ENCODE measurements around the gene STAT3. TPM values are rescaled to one million over a fixed set of nuclear protein-coding genes. Genes with fewer than 3 reads are reported as not detected.

Gene STAT3
- polyA plus RNA-seq, 2 of the 4 experiments (the other 2 are of a cell fraction) = 72.8 to 97.8 TPM

GRCh38 chr17:42411905-42412679, 23.9 kb upstream of the STAT3 start:
- Histone ChIP-seq H3K9me3 (no peaks in the 10 kb centered on the region), H3K4me1 (peaks cover 75% of the 10 kb centered on the region), H3K4me3 (no peak overlapping the region), H3K27ac (peak overlapping the region in 1 of 2 experiments; percentile 84; a peak in 4 of 6 replicates), H3K4me2 (peak overlapping the region; percentile 2; the same call in 1 of the 3 replicates)
- FAIRE-seq = no peak
- TF ChIP-seq EP300 (IDR thresholded peaks at IDR 0.05) (no peak), ATOH8 (CRISPR knock-in tag; IDR thresholded peaks at IDR 0.05; ENCODE audit: low read depth) (no peak), HOXA7 (CRISPR knock-in tag; IDR thresholded peaks at IDR 0.05) (no peak), FOSL2 (IDR thresholded peaks at IDR 0.05) (no peak), FOSL2 (CRISPR knock-in tag; IDR thresholded peaks at IDR 0.05) (no peak), CBX2 (IDR thresholded peaks at IDR 0.05; ENCODE audit: borderline replicate concordance, low read depth) (no peak), HES2 (IDR thresholded peaks at IDR 0.05) (no peak), ESRRA (IDR thresholded peaks at IDR 0.05; ENCODE audit: borderline replicate concordance, low read length) (no peak)
- DNase-seq (ENCODE audit: low read depth in 1 of 2, low spot score in 1 of 2) = no peak
- WGBS (ENCODE audit: missing lambda C conversion rate) = 83% methylated on average over 11 of the region's 11 CpGs
- ATAC-seq = no peak
- ChIA-PET POLR2A (interaction anchor here (1.2 to 2.7 kb wide), 2 partner anchors 11 kb away, joined by 8 to 32 read pairs; partner anchors contain the start of gene CAVIN1), CTCF (interaction anchor here (0.7 to 33.2 kb wide), 10 partner anchors 9 to 119 kb away, joined by 3 to 1360 read pairs (median 8); partner anchors contain the start of genes CAVIN1 and STAT3)

- Histone ChIP-seq H3K4me2 (peak overlapping the region; percentile 20; the same call in 2 of the 3 replicates), H3K27ac (peak overlapping the region; percentile 18 to 84; a peak in 5 of 6 replicates), H3K4me3 (no peak overlapping the region), H3K4me1 (peaks cover 80% of the 10 kb centered on the region), H3K9me3 (no peaks in the 10 kb centered on the region)
- ATAC-seq (no peak), FAIRE-seq (no peak), DNase-seq (ENCODE audit: low read depth in 1 of 2, low spot score in 1 of 2) (no peak)
- ChIA-PET POLR2A (interaction anchor here (1.2 kb wide), 1 partner anchor 11 kb away, joined by 8 read pairs; the partner anchor contains the start of gene CAVIN1), CTCF (interaction anchor here (0.7 to 33.2 kb wide), 8 partner anchors 8 to 120 kb away, joined by 3 to 1360 read pairs (median 14); partner anchors contain the start of genes CAVIN1 and STAT3)
- 80% methylated on average over 4 of the region's 4 CpGs for WGBS (ENCODE audit: missing lambda C conversion rate)
- TF ChIP-seq RCOR1 (IDR thresholded peaks at IDR 0.05; ENCODE audit: low read depth, low read length) (no peak), ZFP36 (IDR thresholded peaks at IDR 0.05; ENCODE audit: borderline replicate concordance, partially characterized antibody) (no peak), ELK1 (IDR thresholded peaks at IDR 0.05; ENCODE audit: low read depth, low read length) (no peak), MAFK (IDR thresholded peaks at IDR 0.05; ENCODE audit: partially characterized antibody) (no peak)
These were observed 23.1 kb upstream of the STAT3 start for GRCh38 chr17:42411361-42411760.

GRCh38 chr17:42410319-42410685, 22.1 kb upstream of the STAT3 start:
- TF ChIP-seq RARB (CRISPR knock-in tag; IDR thresholded peaks at IDR 0.05) (no peak), ATOH8 (CRISPR knock-in tag; IDR thresholded peaks at IDR 0.05; ENCODE audit: low read depth) (no peak), TP53 (CRISPR knock-in tag; IDR thresholded peaks at IDR 0.05) (no peak), NR3C1 (IDR thresholded peaks at IDR 0.05) (no peak), REST (IDR thresholded peaks at IDR 0.05) (no peak), HOXB13 (CRISPR knock-in tag; IDR thresholded peaks at IDR 0.05; ENCODE audit: low read depth) (no peak)
- POLR2A ChIA-PET = interaction anchor here (1.3 to 2.1 kb wide), 5 partner anchors 11 to 126 kb away, joined by 3 to 56 read pairs (median 13); partner anchors contain the start of genes CAVIN1, NAGLU and STAT3
- Histone ChIP-seq H3K4me3 (0 out of 3 replicates have a peak overlapping the region, but pooled peaks have one; percentile 5), H3K9me3 (no peaks in the 10 kb centered on the region), H3K27ac (peak overlapping the region; percentile 79 to 84), H3K4me1 (peaks cover 76% of the 10 kb centered on the region), H3K4me2 (peak overlapping the region; percentile 86)
- FAIRE-seq (no peak), DNase-seq (ENCODE audit: low read depth in 1 of 2, low spot score in 1 of 2) (no peak), ATAC-seq (no peak)
- CTCF ChIA-PET = interaction anchor here (0.9 to 33.2 kb wide), 12 partner anchors 11 to 120 kb away, joined by 3 to 1360 read pairs (median 9); partner anchors contain the start of genes CAVIN1 and STAT3
- WGBS (ENCODE audit: missing lambda C conversion rate) = 59% methylated on average over 5 of the region's 5 CpGs
